ENCODE measurements around the gene C16orf74.

C16orf74 gene

DNA sequence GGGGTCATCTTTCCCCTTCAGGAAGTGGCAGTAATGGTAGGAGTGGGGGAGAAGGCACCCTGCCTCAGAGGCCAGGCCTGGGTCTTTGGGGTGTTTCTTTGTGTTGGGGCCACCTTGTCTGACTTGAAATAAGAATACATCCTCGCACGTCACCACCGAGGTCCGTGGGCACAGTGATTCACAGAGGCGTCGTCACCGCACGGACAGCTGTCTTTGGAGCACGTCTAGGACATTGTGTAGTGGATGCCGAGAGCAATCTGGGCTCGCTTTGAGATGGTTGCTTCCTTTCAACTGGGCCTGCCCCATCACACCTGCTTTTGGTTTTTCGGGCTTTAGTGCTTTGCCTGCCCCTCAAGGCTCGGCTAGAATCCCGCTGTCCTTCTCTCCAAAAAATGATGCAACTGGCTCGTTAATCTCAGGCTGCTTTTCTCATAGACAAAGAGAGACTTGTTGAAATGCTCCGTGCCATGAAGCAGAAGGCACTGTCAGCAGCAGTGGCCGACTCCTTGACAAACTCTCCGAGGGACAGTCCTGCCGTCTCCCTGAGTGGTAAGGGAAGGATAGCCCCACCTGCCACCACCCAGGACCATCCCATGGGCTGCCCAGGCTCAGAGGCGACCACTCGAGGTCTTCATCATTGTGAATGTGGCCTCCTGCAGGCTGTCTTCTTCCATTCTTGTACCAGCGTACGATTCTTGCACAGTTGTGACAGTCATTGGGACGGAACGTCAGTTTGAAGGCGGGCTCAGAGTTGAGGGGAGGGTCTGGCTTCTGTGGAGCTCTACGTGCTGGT lies 86.1 kb downstream of the C16orf74 start:
- no peak for DNase-seq (ENCODE audit: low read depth)
- Histone ChIP-seq H3K36me3 (ENCODE audit: control insufficient read depth, insufficient read depth, low read length, severe bottlenecking) (peaks cover 97% of the 10 kb centered on the region), H3K9ac (ENCODE audit: low read length) (no peak overlapping the region)

GRCh38 chr16:85663891-85664321 lies 87.0 kb downstream of the C16orf74 start:
- no peak overlapping the region for H3K9ac ChIP-seq (ENCODE audit: low read length)
- no peak for DNase-seq (ENCODE audit: low read depth)
- no peaks in the 10 kb centered on the region for H3K27me3 ChIP-seq (replicated peaks; ENCODE audit: control insufficient read depth, insufficient read depth, low read length)
- no peaks in the 10 kb centered on the region for H3K9me3 ChIP-seq (ENCODE audit: control insufficient read depth, low read length)
- no peaks in the 10 kb centered on the region for H3K4me1 ChIP-seq (ENCODE audit: control insufficient read depth, insufficient read depth, low read length)
- H3K36me3 ChIP-seq (ENCODE audit: control insufficient read depth, insufficient read depth, low read length, severe bottlenecking) = peaks cover 96% of the 10 kb centered on the region
- no peak overlapping the region for H3K4me3 ChIP-seq (ENCODE audit: low read length)

More for the DNA sequence above, 86.1 kb downstream of the C16orf74 start:
- Histone ChIP-seq H3K9me3 (ENCODE audit: control insufficient read depth, low read length) (no peaks in the 10 kb centered on the region), H3K4me3 (ENCODE audit: low read length) (no peak overlapping the region), H3K27me3 (replicated peaks; ENCODE audit: control insufficient read depth, insufficient read depth, low read length) (no peaks in the 10 kb centered on the region), H3K4me1 (ENCODE audit: control insufficient read depth, insufficient read depth, low read length) (no peaks in the 10 kb centered on the region)

GRCh38 chr16:85662976-85663830 lies 87.7 kb downstream of the C16orf74 start:
- Histone ChIP-seq H3K9me3 (ENCODE audit: control insufficient read depth, low read length) (no peaks in the 10 kb centered on the region), H3K27me3 (replicated peaks; ENCODE audit: control insufficient read depth, insufficient read depth, low read length) (no peaks in the 10 kb centered on the region), H3K36me3 (ENCODE audit: control insufficient read depth, insufficient read depth, low read length, severe bottlenecking) (peaks cover 97% of the 10 kb centered on the region), H3K9ac (ENCODE audit: low read length) (no peak overlapping the region), H3K4me1 (ENCODE audit: control insufficient read depth, insufficient read depth, low read length) (no peaks in the 10 kb centered on the region), H3K4me3 (ENCODE audit: low read length) (no peak overlapping the region)
- DNase-seq (ENCODE audit: low read depth) = no peak

DNA sequence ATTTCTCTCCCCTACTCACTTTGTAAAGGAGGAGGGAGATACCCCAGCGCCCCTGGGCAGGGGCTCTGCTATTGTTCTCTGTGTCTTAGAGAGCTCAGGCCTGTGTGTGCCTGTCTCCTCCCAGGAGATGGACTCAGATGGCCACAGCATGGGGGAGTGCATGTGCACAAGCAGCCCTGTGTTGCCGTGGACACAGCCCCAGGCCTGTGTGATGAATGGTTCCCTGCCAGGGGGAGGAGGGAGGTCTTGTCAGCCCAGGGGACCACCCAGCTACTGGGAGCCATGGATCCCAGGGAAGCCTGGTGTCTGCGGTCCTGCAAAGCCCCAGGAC lies 88.4 kb downstream of the C16orf74 start:
- Histone ChIP-seq H3K36me3 (ENCODE audit: control insufficient read depth, insufficient read depth, low read length, severe bottlenecking) (peaks cover 97% of the 10 kb centered on the region), H3K27me3 (replicated peaks; ENCODE audit: control insufficient read depth, insufficient read depth, low read length) (no peaks in the 10 kb centered on the region), H3K4me3 (ENCODE audit: low read length) (no peak overlapping the region), H3K9me3 (ENCODE audit: control insufficient read depth, low read length) (no peaks in the 10 kb centered on the region), H3K9ac (ENCODE audit: low read length) (no peak overlapping the region), H3K4me1 (ENCODE audit: control insufficient read depth, insufficient read depth, low read length) (peaks cover under 1% of the 10 kb centered on the region)
- DNase-seq (ENCODE audit: low read depth) = no peak

GRCh38 chr16:85661740-85662481 lies 89.0 kb downstream of the C16orf74 start:
- no peaks in the 10 kb centered on the region for H3K27me3 ChIP-seq (replicated peaks; ENCODE audit: control insufficient read depth, insufficient read depth, low read length)
- peaks cover 6% of the 10 kb centered on the region for H3K4me1 ChIP-seq (ENCODE audit: control insufficient read depth, insufficient read depth, low read length)
- DNase-seq (ENCODE audit: low read depth) = no peak
- no peaks in the 10 kb centered on the region for H3K9me3 ChIP-seq (ENCODE audit: control insufficient read depth, low read length)
- H3K9ac ChIP-seq (ENCODE audit: low read length) = no peak overlapping the region
- peaks cover 97% of the 10 kb centered on the region for H3K36me3 ChIP-seq (ENCODE audit: control insufficient read depth, insufficient read depth, low read length, severe bottlenecking)
- H3K4me3 ChIP-seq (ENCODE audit: low read length) = no peak overlapping the region

DNA sequence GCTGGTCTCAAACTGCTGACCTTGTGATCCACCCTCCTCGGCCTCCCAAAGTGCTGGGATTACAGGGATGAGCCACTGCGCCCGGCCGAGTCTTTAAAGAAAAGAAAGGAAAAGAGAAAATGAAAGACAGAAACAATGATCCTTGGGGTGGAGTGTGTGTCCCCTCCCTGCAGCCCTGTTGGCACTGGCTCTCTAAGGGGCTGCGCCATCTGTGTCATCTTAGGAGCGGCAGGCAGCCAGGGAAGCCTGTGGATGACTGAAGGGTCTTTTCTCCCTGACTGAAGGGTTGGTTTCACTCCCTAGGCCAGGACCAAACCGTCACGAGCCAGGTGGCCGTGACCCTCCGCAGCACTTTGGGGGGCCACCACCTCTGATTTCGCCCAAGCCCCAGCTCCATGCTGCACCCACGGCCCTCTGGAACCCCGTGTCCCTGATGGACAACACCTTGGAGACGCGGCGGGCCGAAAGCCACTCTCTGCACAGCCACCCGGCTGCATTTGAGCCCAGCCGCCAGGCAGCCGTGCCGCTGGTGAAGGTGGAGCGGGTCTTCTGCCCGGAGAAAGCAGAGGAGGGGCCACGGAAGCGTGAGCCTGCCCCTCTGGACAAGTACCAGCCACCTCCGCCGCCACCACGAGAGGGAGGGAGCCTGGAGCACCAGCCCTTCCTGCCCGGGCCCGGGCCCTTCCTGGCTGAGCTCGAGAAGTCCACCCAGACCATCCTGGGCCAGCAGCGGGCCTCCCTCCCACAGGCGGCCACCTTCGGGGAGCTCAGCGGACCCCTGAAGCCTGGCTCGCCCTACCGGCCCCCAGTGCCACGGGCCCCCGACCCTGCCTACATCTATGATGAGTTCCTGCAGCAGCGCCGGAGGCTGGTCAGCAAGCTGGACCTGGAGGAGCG lies 89.8 kb downstream of the C16orf74 start:
- DNase-seq (ENCODE audit: low read depth) = no peak
- no peak overlapping the region for H3K9ac ChIP-seq (ENCODE audit: low read length)
- H3K4me3 ChIP-seq (ENCODE audit: low read length) = no peak overlapping the region
- no peaks in the 10 kb centered on the region for H3K27me3 ChIP-seq (replicated peaks; ENCODE audit: control insufficient read depth, insufficient read depth, low read length)
- H3K4me1 ChIP-seq (ENCODE audit: control insufficient read depth, insufficient read depth, low read length) = peaks cover 13% of the 10 kb centered on the region
- peaks cover 97% of the 10 kb centered on the region for H3K36me3 ChIP-seq (ENCODE audit: control insufficient read depth, insufficient read depth, low read length, severe bottlenecking)
- H3K9me3 ChIP-seq (ENCODE audit: control insufficient read depth, low read length) = no peaks in the 10 kb centered on the region

DNA sequence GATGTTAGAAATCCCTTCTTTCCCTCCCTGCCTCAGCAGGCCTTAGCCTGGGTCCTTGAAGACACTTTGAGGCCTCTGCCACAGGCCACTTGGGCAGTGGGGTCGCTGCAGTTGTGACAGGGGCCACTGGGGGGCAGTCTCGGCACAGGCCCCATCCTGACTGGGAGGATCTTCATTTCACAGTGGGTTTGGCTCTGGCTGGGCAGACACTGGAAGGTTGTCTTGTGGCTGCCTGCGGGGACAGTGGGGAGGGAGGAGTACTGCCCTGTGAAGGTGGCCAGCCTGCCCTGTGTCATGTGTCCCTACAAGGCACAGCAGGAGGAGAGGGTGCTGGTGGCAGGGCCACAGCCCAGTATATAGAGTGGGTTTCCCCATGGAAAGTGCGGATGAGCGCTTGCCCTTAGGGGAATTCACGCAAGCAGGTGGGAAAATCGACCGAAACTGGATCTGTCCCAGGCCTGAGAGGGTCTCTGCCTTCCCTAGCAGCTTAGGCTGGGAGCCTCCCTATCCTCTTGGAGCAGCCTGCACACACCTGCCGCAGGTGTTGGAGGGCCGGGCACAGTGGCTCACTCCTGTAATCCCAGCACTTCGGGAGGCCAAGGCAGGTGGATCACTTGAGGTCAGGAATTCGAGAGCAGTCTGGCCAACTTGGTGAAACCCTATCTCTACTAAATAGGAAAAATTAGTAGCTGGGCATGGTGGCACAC lies 90.9 kb downstream of the C16orf74 start:
- Histone ChIP-seq H3K36me3 (ENCODE audit: control insufficient read depth, insufficient read depth, low read length, severe bottlenecking) (peaks cover 95% of the 10 kb centered on the region), H3K9me3 (ENCODE audit: control insufficient read depth, low read length) (no peaks in the 10 kb centered on the region)

DNA sequence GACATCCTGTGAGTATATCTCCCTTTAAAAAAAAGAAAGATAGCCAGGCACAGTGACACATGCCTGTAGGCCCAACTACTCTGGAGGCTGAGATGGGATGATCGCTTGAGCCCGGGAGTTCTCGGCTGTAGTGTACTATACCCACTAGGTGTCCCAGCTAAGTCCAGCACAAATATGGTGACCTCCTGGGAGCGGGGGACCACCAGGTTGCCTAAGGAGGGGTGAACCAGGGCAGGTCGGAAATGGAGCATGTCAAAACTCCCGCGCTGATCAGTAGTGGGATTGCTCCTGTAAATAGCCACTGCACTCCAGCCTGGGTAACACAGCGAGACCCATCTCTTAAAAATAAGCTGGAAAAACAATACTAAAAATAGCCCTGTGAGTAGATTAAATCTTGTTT lies 91.6 kb downstream of the C16orf74 start:
- Histone ChIP-seq H3K4me3 (ENCODE audit: low read length) (no peak overlapping the region), H3K4me1 (ENCODE audit: control insufficient read depth, insufficient read depth, low read length) (peaks cover 14% of the 10 kb centered on the region), H3K27me3 (replicated peaks; ENCODE audit: control insufficient read depth, insufficient read depth, low read length) (no peaks in the 10 kb centered on the region), H3K36me3 (ENCODE audit: control insufficient read depth, insufficient read depth, low read length, severe bottlenecking) (peaks cover 95% of the 10 kb centered on the region), H3K9me3 (ENCODE audit: control insufficient read depth, low read length) (no peaks in the 10 kb centered on the region), H3K9ac (ENCODE audit: low read length) (no peak overlapping the region)
- DNase-seq (ENCODE audit: low read depth) = no peak

More for the DNA sequence above, 90.9 kb downstream of the C16orf74 start:
- peak; percentile 58 for DNase-seq (ENCODE audit: low read depth)
- H3K4me3 ChIP-seq (ENCODE audit: low read length) = no peak overlapping the region
- H3K27me3 ChIP-seq (replicated peaks; ENCODE audit: control insufficient read depth, insufficient read depth, low read length) = no peaks in the 10 kb centered on the region
- H3K4me1 ChIP-seq (ENCODE audit: control insufficient read depth, insufficient read depth, low read length) = peaks cover 14% of the 10 kb centered on the region
- no peak overlapping the region for H3K9ac ChIP-seq (ENCODE audit: low read length)

- Histone ChIP-seq H3K27me3 (replicated peaks; ENCODE audit: control insufficient read depth, insufficient read depth, low read length) (no peaks in the 10 kb centered on the region), H3K36me3 (ENCODE audit: control insufficient read depth, insufficient read depth, low read length, severe bottlenecking) (peaks cover 94% of the 10 kb centered on the region), H3K4me3 (ENCODE audit: low read length) (no peak overlapping the region), H3K9ac (ENCODE audit: low read length) (no peak overlapping the region), H3K4me1 (ENCODE audit: control insufficient read depth, insufficient read depth, low read length) (peaks cover 14% of the 10 kb centered on the region), H3K9me3 (ENCODE audit: control insufficient read depth, low read length) (no peaks in the 10 kb centered on the region)
- no peak for DNase-seq (ENCODE audit: low read depth)
These were observed 92.2 kb downstream of the C16orf74 start for GRCh38 chr16:85658504-85659326.

Measured in adipocyte (in vitro differentiated cells).